ENCODE measurements around the gene ECI1.
"Not testable (repeated sequence)": the region's sequence is repeated elsewhere in the genome, so short reads cannot be mapped to it uniquely, and the experiment has no call there.

- TF ChIP-seq, protein P1, sequence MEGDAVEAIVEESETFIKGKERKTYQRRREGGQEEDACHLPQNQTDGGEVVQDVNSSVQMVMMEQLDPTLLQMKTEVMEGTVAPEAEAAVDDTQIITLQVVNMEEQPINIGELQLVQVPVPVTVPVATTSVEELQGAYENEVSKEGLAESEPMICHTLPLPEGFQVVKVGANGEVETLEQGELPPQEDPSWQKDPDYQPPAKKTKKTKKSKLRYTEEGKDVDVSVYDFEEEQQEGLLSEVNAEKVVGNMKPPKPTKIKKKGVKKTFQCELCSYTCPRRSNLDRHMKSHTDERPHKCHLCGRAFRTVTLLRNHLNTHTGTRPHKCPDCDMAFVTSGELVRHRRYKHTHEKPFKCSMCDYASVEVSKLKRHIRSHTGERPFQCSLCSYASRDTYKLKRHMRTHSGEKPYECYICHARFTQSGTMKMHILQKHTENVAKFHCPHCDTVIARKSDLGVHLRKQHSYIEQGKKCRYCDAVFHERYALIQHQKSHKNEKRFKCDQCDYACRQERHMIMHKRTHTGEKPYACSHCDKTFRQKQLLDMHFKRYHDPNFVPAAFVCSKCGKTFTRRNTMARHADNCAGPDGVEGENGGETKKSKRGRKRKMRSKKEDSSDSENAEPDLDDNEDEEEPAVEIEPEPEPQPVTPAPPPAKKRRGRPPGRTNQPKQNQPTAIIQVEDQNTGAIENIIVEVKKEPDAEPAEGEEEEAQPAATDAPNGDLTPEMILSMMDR (IDR thresholded peaks at IDR 0.05), result not testable (repeated sequence)
- not testable (repeated sequence) for TF ChIP-seq ZFX (IDR thresholded peaks at IDR 0.05; ENCODE audit: borderline replicate concordance)
Observed at GRCh38 chr16:2263026-2263425, 11.6 kb upstream of the ECI1 start.

All from 22Rv1 (cell line).